K562 (cell line): ENCODE results near the gene PCK1. TPM values are rescaled to one million over a fixed set of nuclear protein-coding genes. Genes with fewer than 3 reads are reported as not detected.

Experiments used
- DDX20 ChIP-seq: fragments of 450-650 bp; IDR thresholded peaks from 2 replicates; pipeline ENCODE4 v1.6.1; 2016; ENCODE audit warnings: missing genetic modification characterization, low read depth, mild to moderate bottlenecking, missing compliant biosample characterization, moderate library complexity
- DMBX1 ChIP-seq: fragments of 250-450 bp; sonication (Bioruptor Pico); IDR thresholded peaks from 2 replicates; pipeline ENCODE4 v1.8.0; 2022; ENCODE audit warnings: inconsistent platforms, mild to moderate bottlenecking, moderate library complexity, borderline replicate concordance
- HDAC2 ChIP-seq: fragments of 450-650 bp; IDR thresholded peaks from 2 replicates; pipeline ENCODE4 v1.6.1; 2016; ENCODE audit warnings: mild to moderate bottlenecking
- HDAC3 ChIP-seq: fragments of 450-650 bp; IDR thresholded peaks from 2 replicates; pipeline ENCODE4 v1.6.1; 2018; ENCODE audit warnings: borderline replicate concordance, mild to moderate bottlenecking, moderate library complexity; ENCODE audit not compliant: partially characterized antibody
- HMG20B ChIP-seq: fragments of 250-450 bp; sonication (Bioruptor Pico); IDR thresholded peaks from 2 replicates; pipeline ENCODE4 v1.5.0; 2021; ENCODE audit warnings: mild to moderate bottlenecking
- NFATC3 ChIP-seq: fragments of 450-650 bp; IDR thresholded peaks from 2 replicates; pipeline ENCODE4 v1.6.1; 2017; ENCODE audit warnings: mild to moderate bottlenecking
- RCOR1 ChIP-seq, 2 experiments: IDR thresholded peaks; 2 replicates each; pipeline ENCODE4 v1.6.1; 2012; ENCODE audit warnings: low read depth in 2 of 2, low read length in 2 of 2, borderline replicate concordance in 1 of 2, improper control_type of control experiment in 1 of 2
- SMAD3 ChIP-seq: fragments of 450-650 bp; formaldehyde crosslinking; conservative IDR thresholded peaks from 2 replicates; pipeline ENCODE4 v1.4.0; 2020; ENCODE audit warnings: mild to moderate bottlenecking
- SMARCA4 ChIP-seq: fragments of 450-650 bp; IDR thresholded peaks from 2 replicates; pipeline ENCODE4 v1.6.1; 2016
- TAL1 ChIP-seq: fragments of 450-650 bp; IDR thresholded peaks from 2 replicates; pipeline ENCODE4 v1.6.1; 2016; ENCODE audit warnings: mild to moderate bottlenecking
- ZBTB8A ChIP-seq: fragments of 450-650 bp; IDR thresholded peaks from 2 replicates; pipeline ENCODE4 v1.6.1; 2018; ENCODE audit warnings: mild to moderate bottlenecking, moderate library complexity; ENCODE audit not compliant: partially characterized antibody
- polyA plus RNA-seq, 8 experiments: library from polyadenylated mRNA; depleted of rRNA in 4 of 8; stranded (reverse) in 5 of 8; unstranded in 3 of 8; fragments of >200 nt; fragmentation: Nextera tagmentation in 2 of 8; fragmentation: Illumina TruSeq in 1 of 8; extraction: Ambion mirVana in 2 of 8; extraction: Trizol in 1 of 8; gene quantifications; 2 replicates each; pipeline versions ENCODE4 v1.2.1 to v1.2.3, GENCODE V29; 2011 to 2014; ENCODE audit warnings: inconsistent platforms in 1 of 8, missing spikeins in 1 of 8
- total RNA-seq, 7 experiments: library from RNA; depleted of rRNA in 6 of 7; stranded (reverse); fragments of >200 nt in 6 of 7; fragmentation: Illumina TruSeq in 2 of 7; extraction: Trizol in 2 of 7; gene quantifications; 2 replicates each; pipeline versions ENCODE4 v1.2.1 to v1.2.3, GENCODE V29; 2011 to 2021; ENCODE audit warnings: low replicate concordance in 1 of 7
- TF ChIP-seq, protein P1 (sequence below): fragments of 200-400 bp; formaldehyde crosslinking; IDR thresholded peaks from 2 replicates; pipeline ENCODE4 v1.6.1; 2017; ENCODE audit warnings: mild to moderate bottlenecking, low read depth, low read length, moderate library complexity
- TF ChIP-seq, protein P2 (sequence below): fragments of 250-450 bp; sonication (Bioruptor Pico); IDR thresholded peaks from 2 replicates; pipeline ENCODE4 v1.8.0; 2022; ENCODE audit warnings: inconsistent platforms, mild to moderate bottlenecking, moderate library complexity, borderline replicate concordance
- TF ChIP-seq, protein P3 (sequence below): fragments of 150-350 bp; conservative IDR thresholded peaks from 2 replicates; pipeline ENCODE4 v1.6.1; 2014; ENCODE audit warnings: low read length
- TF ChIP-seq, protein P4 (sequence below): fragments of 450-650 bp; IDR thresholded peaks from 2 replicates; pipeline ENCODE4 v1.6.1; 2016; ENCODE audit warnings: mild to moderate bottlenecking
- TF ChIP-seq, protein P5 (sequence below): fragments of 250-450 bp; sonication (Bioruptor Pico); IDR thresholded peaks from 2 replicates; pipeline ENCODE4 v1.8.0; 2021; ENCODE audit warnings: moderate library complexity, mild to moderate bottlenecking, inconsistent platforms

The PCK1 gene
- total and polyA plus RNA-seq, 9 of the 15 experiments (the other 6 are each of a cell fraction or from before 2014, with no cell fraction given), result 0.05 to 0.73 (median 0.15) TPM

DNA sequence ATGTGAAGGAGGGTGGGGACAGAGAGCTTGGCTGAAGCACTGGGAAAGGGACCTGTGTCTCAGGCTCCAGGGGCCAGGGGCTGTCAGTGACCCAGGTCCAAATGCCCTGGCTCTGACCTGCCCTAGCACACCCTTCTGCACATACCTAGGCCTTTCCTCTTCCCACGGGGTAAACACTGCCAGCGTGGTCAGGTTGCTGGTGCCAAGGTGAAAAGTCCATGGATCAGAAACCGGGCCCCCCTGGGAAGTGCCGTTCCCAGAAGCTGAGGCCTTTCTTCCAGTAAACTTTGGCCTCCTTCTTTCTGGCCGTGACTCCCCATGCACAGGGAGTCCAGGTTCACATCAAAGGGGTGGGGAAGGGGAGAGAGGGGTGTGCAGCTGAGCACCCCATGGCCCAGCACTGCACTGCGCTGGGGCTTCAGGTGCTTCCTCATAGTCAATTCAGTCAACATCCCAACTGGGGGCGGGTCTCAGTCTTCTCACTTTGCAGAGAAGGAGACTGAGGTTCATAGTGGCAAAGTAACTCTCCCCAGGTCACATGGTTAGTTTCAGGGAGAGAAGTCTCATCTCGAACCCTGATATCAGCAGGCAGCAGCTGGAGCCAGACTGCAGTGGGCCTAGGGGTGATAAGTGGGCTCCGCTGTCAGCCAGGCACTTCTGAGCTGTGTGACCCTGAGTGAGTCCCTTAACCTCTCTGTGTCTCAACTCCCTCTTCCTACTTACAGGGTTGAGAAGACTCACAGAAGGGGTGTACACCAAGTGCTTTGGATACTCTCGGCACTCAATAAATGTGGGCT lies 17.0 kb downstream of the PCK1 start (continued):
- TF ChIP-seq, protein P1, sequence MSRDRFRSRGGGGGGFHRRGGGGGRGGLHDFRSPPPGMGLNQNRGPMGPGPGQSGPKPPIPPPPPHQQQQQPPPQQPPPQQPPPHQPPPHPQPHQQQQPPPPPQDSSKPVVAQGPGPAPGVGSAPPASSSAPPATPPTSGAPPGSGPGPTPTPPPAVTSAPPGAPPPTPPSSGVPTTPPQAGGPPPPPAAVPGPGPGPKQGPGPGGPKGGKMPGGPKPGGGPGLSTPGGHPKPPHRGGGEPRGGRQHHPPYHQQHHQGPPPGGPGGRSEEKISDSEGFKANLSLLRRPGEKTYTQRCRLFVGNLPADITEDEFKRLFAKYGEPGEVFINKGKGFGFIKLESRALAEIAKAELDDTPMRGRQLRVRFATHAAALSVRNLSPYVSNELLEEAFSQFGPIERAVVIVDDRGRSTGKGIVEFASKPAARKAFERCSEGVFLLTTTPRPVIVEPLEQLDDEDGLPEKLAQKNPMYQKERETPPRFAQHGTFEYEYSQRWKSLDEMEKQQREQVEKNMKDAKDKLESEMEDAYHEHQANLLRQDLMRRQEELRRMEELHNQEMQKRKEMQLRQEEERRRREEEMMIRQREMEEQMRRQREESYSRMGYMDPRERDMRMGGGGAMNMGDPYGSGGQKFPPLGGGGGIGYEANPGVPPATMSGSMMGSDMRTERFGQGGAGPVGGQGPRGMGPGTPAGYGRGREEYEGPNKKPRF, result no peak
- TF ChIP-seq RCOR1 (IDR thresholded peaks at IDR 0.05; ENCODE audit: borderline replicate concordance in 1 of 2, low read depth in 2 of 2, low read length in 2 of 2), result peak; percentile 23 to 65; a peak in 3 of 4 replicates
- no peak for TF ChIP-seq DMBX1
- TF ChIP-seq, protein P2, sequence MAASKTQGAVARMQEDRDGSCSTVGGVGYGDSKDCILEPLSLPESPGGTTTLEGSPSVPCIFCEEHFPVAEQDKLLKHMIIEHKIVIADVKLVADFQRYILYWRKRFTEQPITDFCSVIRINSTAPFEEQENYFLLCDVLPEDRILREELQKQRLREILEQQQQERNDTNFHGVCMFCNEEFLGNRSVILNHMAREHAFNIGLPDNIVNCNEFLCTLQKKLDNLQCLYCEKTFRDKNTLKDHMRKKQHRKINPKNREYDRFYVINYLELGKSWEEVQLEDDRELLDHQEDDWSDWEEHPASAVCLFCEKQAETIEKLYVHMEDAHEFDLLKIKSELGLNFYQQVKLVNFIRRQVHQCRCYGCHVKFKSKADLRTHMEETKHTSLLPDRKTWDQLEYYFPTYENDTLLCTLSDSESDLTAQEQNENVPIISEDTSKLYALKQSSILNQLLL (CRISPR knock-in tag), result no peak
- TF ChIP-seq HDAC3, result no peak
- TF ChIP-seq SMAD3 (CRISPR knock-in tag), result no peak
- TF ChIP-seq HDAC2, result peak; percentile 66; the same call in 1 of the 2 replicates
- no peak for TF ChIP-seq ZBTB8A
- TF ChIP-seq, protein P3, sequence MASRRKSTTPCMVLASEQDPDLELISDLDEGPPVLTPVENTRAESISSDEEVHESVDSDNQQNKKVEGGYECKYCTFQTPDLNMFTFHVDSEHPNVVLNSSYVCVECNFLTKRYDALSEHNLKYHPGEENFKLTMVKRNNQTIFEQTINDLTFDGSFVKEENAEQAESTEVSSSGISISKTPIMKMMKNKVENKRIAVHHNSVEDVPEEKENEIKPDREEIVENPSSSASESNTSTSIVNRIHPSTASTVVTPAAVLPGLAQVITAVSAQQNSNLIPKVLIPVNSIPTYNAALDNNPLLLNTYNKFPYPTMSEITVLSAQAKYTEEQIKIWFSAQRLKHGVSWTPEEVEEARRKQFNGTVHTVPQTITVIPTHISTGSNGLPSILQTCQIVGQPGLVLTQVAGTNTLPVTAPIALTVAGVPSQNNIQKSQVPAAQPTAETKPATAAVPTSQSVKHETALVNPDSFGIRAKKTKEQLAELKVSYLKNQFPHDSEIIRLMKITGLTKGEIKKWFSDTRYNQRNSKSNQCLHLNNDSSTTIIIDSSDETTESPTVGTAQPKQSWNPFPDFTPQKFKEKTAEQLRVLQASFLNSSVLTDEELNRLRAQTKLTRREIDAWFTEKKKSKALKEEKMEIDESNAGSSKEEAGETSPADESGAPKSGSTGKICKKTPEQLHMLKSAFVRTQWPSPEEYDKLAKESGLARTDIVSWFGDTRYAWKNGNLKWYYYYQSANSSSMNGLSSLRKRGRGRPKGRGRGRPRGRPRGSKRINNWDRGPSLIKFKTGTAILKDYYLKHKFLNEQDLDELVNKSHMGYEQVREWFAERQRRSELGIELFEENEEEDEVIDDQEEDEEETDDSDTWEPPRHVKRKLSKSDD, result no peak
- no peak for TF ChIP-seq HMG20B (CRISPR knock-in tag)
- TF ChIP-seq, protein P4, sequence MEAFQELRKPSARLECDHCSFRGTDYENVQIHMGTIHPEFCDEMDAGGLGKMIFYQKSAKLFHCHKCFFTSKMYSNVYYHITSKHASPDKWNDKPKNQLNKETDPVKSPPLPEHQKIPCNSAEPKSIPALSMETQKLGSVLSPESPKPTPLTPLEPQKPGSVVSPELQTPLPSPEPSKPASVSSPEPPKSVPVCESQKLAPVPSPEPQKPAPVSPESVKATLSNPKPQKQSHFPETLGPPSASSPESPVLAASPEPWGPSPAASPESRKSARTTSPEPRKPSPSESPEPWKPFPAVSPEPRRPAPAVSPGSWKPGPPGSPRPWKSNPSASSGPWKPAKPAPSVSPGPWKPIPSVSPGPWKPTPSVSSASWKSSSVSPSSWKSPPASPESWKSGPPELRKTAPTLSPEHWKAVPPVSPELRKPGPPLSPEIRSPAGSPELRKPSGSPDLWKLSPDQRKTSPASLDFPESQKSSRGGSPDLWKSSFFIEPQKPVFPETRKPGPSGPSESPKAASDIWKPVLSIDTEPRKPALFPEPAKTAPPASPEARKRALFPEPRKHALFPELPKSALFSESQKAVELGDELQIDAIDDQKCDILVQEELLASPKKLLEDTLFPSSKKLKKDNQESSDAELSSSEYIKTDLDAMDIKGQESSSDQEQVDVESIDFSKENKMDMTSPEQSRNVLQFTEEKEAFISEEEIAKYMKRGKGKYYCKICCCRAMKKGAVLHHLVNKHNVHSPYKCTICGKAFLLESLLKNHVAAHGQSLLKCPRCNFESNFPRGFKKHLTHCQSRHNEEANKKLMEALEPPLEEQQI, result no peak
- TF ChIP-seq NFATC3, result no peak
- TF ChIP-seq DDX20 (tag), result no peak
- peak; percentile 89 for TF ChIP-seq TAL1
- TF ChIP-seq SMARCA4, result peak; percentile 60; the same call in 1 of the 2 replicates
- TF ChIP-seq, protein P5, sequence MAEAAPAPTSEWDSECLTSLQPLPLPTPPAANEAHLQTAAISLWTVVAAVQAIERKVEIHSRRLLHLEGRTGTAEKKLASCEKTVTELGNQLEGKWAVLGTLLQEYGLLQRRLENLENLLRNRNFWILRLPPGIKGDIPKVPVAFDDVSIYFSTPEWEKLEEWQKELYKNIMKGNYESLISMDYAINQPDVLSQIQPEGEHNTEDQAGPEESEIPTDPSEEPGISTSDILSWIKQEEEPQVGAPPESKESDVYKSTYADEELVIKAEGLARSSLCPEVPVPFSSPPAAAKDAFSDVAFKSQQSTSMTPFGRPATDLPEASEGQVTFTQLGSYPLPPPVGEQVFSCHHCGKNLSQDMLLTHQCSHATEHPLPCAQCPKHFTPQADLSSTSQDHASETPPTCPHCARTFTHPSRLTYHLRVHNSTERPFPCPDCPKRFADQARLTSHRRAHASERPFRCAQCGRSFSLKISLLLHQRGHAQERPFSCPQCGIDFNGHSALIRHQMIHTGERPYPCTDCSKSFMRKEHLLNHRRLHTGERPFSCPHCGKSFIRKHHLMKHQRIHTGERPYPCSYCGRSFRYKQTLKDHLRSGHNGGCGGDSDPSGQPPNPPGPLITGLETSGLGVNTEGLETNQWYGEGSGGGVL (CRISPR knock-in tag), result no peak
